ENCODE measurements around the gene ITGB4. TPM values are rescaled to one million over a fixed set of nuclear protein-coding genes. Genes with fewer than 3 reads are reported as not detected.

Gene ITGB4
- total and polyA plus RNA-seq, 2 of the 13 experiments (the other 11 are each of a cell fraction or from before 2014, with no cell fraction given), result 6.9 to 14.5 TPM

DNA sequence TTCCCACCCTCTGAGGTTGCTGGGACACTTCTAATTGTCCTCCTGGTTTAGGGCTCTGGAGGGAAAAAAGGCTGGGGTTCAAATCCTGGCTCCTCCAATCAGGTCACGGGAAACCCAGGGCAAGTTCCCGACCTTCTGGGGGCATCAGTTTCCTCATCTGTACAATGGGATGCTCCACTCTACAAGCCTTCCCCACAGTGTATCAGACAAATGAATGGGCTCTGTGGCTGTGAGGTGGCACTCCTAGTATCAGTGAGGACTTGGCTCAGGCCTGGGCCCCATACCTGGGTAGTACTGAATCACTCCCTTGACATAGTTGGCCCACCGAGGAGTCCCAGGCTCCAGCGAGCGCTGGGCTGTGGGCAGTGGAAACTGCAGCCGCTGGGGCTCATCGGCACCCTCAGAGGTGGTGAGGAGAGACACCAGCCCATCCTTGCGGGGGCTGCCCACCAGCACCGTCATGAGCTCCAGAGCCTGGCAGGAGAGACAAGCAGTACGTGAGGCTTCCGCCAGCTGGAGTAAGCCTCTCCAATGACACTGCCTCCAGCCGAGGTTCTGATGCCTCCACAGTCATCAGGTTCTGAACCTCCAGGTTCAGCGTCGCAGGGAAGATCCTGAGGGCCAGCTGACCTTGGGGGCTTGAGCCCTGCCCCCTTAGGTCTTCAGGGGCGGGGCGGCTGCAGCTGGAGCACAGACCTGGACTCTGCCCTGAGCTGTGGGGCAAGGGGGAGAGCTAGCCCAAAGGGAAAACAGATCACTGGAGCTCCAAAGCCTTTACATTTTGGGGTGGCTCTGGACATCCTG is 42.6 kb downstream of the ITGB4 start (continued):
- TF ChIP-seq, protein P1, sequence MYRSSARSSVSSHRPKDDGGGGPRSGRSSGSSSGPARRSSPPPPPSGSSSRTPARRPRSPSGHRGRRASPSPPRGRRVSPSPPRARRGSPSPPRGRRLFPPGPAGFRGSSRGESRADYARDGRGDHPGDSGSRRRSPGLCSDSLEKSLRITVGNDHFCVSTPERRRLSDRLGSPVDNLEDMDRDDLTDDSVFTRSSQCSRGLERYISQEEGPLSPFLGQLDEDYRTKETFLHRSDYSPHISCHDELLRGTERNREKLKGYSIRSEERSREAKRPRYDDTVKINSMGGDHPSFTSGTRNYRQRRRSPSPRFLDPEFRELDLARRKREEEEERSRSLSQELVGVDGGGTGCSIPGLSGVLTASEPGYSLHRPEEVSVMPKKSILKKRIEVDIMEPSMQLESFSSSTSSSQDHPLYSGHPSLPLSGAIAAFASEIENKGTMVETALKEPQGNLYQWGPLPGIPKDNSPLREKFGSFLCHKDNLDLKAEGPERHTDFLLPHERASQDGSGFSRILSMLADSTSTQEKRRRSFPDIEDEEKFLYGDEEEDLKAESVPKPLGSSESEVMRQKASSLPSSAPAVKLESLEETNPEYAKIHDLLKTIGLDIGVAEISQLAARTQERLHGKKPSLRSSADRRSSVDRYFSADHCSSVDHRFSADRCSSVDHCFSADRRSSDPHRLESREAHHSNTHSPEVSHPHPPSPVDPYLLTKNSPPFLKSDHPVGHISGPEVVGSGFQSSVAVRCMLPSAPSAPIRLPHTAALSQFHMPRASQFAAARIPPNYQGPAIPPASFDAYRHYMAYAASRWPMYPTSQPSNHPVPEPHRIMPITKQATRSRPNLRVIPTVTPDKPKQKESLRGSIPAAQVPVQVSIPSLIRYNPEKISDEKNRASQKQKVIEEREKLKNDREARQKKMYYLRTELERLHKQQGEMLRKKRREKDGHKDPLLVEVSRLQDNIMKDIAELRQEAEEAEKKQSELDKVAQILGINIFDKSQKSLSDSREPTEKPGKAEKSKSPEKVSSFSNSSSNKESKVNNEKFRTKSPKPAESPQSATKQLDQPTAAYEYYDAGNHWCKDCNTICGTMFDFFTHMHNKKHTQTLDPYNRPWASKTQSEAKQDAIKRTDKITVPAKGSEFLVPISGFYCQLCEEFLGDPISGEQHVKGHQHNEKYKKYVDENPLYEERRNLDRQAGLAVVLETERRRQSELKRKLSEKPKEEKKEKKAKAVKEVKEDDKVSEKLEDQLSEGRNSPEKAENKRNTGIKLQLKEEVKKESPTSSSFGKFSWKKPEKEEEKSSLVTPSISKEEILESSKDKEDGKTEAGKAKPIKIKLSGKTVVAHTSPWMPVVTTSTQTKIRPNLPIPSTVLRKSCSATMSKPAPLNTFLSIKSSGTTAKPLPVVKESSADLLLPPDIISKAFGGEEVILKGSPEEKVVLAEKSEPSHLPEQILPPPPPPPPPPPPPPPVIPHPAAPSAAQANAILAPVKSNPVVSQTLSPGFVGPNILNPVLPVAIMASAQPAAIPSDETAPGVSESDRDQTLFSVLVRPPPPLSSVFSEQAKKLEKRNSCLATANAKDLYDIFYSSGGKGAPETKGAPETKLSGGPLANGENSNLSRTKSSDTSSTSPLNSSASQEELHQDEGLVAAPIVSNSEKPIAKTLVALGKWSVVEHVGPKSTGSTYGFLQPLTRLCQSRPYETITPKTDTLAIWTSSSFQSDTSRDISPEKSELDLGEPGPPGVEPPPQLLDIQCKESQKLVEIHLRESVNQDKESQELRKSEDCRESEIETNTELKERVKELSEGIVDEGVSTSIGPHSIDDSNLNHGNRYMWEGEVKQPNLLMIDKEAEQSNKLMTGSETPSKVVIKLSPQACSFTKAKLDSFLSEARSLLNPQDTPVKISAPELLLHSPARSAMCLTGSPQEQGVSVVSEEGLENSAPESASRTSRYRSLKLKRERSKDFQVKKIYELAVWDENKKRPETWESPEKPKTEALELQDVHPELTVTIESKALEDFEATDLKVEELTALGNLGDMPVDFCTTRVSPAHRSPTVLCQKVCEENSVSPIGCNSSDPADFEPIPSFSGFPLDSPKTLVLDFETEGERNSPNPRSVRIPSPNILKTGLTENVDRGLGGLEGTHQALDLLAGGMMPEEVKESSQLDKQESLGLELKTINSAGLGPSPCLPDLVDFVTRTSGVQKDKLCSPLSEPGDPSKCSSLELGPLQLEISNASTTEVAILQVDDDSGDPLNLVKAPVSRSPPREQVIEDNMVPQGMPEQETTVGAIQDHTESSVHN (CRISPR knock-in tag; IDR thresholded peaks at IDR 0.05), result no peak
- TF ChIP-seq, protein P2, sequence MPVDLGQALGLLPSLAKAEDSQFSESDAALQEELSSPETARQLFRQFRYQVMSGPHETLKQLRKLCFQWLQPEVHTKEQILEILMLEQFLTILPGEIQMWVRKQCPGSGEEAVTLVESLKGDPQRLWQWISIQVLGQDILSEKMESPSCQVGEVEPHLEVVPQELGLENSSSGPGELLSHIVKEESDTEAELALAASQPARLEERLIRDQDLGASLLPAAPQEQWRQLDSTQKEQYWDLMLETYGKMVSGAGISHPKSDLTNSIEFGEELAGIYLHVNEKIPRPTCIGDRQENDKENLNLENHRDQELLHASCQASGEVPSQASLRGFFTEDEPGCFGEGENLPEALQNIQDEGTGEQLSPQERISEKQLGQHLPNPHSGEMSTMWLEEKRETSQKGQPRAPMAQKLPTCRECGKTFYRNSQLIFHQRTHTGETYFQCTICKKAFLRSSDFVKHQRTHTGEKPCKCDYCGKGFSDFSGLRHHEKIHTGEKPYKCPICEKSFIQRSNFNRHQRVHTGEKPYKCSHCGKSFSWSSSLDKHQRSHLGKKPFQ (CRISPR knock-in tag; IDR thresholded peaks at IDR 0.05; ENCODE audit: insufficient replicate concordance), result no peak
- TF ChIP-seq, protein P3, sequence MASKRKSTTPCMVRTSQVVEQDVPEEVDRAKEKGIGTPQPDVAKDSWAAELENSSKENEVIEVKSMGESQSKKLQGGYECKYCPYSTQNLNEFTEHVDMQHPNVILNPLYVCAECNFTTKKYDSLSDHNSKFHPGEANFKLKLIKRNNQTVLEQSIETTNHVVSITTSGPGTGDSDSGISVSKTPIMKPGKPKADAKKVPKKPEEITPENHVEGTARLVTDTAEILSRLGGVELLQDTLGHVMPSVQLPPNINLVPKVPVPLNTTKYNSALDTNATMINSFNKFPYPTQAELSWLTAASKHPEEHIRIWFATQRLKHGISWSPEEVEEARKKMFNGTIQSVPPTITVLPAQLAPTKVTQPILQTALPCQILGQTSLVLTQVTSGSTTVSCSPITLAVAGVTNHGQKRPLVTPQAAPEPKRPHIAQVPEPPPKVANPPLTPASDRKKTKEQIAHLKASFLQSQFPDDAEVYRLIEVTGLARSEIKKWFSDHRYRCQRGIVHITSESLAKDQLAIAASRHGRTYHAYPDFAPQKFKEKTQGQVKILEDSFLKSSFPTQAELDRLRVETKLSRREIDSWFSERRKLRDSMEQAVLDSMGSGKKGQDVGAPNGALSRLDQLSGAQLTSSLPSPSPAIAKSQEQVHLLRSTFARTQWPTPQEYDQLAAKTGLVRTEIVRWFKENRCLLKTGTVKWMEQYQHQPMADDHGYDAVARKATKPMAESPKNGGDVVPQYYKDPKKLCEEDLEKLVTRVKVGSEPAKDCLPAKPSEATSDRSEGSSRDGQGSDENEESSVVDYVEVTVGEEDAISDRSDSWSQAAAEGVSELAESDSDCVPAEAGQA (IDR thresholded peaks at IDR 0.05; ENCODE audit: low read depth), result no peak
- TF ChIP-seq, protein P3 (CRISPR knock-in tag; IDR thresholded peaks at IDR 0.05; ENCODE audit: borderline replicate concordance), result no peak
- TF ChIP-seq, protein P4, sequence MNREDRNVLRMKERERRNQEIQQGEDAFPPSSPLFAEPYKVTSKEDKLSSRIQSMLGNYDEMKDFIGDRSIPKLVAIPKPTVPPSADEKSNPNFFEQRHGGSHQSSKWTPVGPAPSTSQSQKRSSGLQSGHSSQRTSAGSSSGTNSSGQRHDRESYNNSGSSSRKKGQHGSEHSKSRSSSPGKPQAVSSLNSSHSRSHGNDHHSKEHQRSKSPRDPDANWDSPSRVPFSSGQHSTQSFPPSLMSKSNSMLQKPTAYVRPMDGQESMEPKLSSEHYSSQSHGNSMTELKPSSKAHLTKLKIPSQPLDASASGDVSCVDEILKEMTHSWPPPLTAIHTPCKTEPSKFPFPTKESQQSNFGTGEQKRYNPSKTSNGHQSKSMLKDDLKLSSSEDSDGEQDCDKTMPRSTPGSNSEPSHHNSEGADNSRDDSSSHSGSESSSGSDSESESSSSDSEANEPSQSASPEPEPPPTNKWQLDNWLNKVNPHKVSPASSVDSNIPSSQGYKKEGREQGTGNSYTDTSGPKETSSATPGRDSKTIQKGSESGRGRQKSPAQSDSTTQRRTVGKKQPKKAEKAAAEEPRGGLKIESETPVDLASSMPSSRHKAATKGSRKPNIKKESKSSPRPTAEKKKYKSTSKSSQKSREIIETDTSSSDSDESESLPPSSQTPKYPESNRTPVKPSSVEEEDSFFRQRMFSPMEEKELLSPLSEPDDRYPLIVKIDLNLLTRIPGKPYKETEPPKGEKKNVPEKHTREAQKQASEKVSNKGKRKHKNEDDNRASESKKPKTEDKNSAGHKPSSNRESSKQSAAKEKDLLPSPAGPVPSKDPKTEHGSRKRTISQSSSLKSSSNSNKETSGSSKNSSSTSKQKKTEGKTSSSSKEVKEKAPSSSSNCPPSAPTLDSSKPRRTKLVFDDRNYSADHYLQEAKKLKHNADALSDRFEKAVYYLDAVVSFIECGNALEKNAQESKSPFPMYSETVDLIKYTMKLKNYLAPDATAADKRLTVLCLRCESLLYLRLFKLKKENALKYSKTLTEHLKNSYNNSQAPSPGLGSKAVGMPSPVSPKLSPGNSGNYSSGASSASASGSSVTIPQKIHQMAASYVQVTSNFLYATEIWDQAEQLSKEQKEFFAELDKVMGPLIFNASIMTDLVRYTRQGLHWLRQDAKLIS (CRISPR knock-in tag; IDR thresholded peaks at IDR 0.05), result peak; percentile 25; the same call in 1 of the 2 replicates
- TF ChIP-seq ZNF431 (CRISPR knock-in tag; IDR thresholded peaks at IDR 0.05; ENCODE audit: borderline replicate concordance, low read depth), result peak; percentile 56; the same call in 1 of the 2 replicates
- TF ChIP-seq NFYC (CRISPR knock-in tag; IDR thresholded peaks at IDR 0.05), result peak; percentile 34
